Gastroesophageal sphincter (tissue), 3 donors: ENCODE results near the gene CDKL2.

Experiments
- CTCF ChIP-seq, 4 experiments: fragments of 200-600 bp in 2 of 4; fragments of 450-650 bp in 2 of 4; sonication (generic) in 1 of 4; IDR thresholded peaks; one replicate each; pipeline ENCODE4 v1.5.1; 2017 to 2019; ENCODE audit warnings: antibody characterized with exemption in 4 of 4, mild to moderate bottlenecking in 2 of 4, moderate library complexity in 2 of 4
- EP300 ChIP-seq: sonication (generic); formaldehyde crosslinking; IDR thresholded peaks from one replicate; pipeline ENCODE4 v1.6.1; 2017; ENCODE audit warnings: antibody characterized with exemption, mild to moderate bottlenecking
- POLR2A ChIP-seq, 2 donors: fragments of 450-650 bp; IDR thresholded peaks; one replicate each; pipeline ENCODE4 v1.6.1; 2017; ENCODE audit warnings: antibody characterized with exemption in 2 of 2, mild to moderate bottlenecking in 2 of 2, moderate library complexity in 1 of 2
- POLR2AphosphoS5 ChIP-seq: sonication (generic); formaldehyde crosslinking; IDR thresholded peaks from one replicate; pipeline ENCODE4 v1.6.1; 2017; ENCODE audit warnings: antibody characterized with exemption

- TF ChIP-seq CTCF (IDR thresholded peaks at IDR 0.05) = no peak
- no peak for TF ChIP-seq POLR2A (IDR thresholded peaks at IDR 0.05)
- TF ChIP-seq POLR2AphosphoS5 = no peak
- TF ChIP-seq EP300 = no peak
Observed at GRCh38 chr4:75549019-75549418, 81.3 kb downstream of the CDKL2 start.
